Mesenchymal stem cell (in vitro differentiated cells and primary cell): ENCODE data around the gene MTOR.

Experiments
- DNase-seq: peaks from one replicate; pipeline ENCODE4 v3.0.0-alpha.2; 2013
- H2AFZ ChIP-seq: one replicate; pipeline ENCODE4 v1.6.1; 2013; ENCODE audit warnings: low read depth, mild to moderate bottlenecking, control low read depth, inconsistent platforms, low read length, moderate library complexity
- H2AK5ac ChIP-seq: 2 replicates; pipeline ENCODE4 v1.6.1; 2013; ENCODE audit warnings: low read length, moderate library complexity, mild to moderate bottlenecking, inconsistent platforms; ENCODE audit not compliant: severe bottlenecking
- H2BK120ac ChIP-seq: one replicate; pipeline ENCODE4 v1.6.1; 2013; ENCODE audit warnings: low read depth, mild to moderate bottlenecking, inconsistent platforms, low read length, moderate library complexity
- H2BK12ac ChIP-seq, 2 experiments: one replicate each; pipeline ENCODE4 v1.6.1; 2013; ENCODE audit warnings: inconsistent platforms in 2 of 2, low read length in 2 of 2, mild to moderate bottlenecking in 2 of 2, moderate library complexity in 2 of 2, control low read depth in 1 of 2
- H2BK15ac ChIP-seq: one replicate; pipeline ENCODE4 v1.6.1; 2013; ENCODE audit warnings: mild to moderate bottlenecking, low read depth, inconsistent platforms; ENCODE audit not compliant: poor library complexity, severe bottlenecking
- H2BK5ac ChIP-seq: 2 replicates; pipeline ENCODE4 v1.6.1; 2013; ENCODE audit warnings: low read depth, mild to moderate bottlenecking, low read length, control low read depth, inconsistent platforms; ENCODE audit not compliant: poor library complexity, severe bottlenecking
- H3K14ac ChIP-seq, 2 experiments: one replicate each; pipeline ENCODE4 v1.6.1; 2013; ENCODE audit warnings: inconsistent platforms in 2 of 2, low read length in 2 of 2, control low read depth in 1 of 2, mild to moderate bottlenecking in 1 of 2, moderate library complexity in 1 of 2
- H3K18ac ChIP-seq, 2 experiments: one replicate each; pipeline ENCODE4 v1.6.1; 2013; ENCODE audit warnings: inconsistent platforms in 2 of 2, low read length in 2 of 2, control low read depth in 1 of 2, low read depth in 1 of 2, mild to moderate bottlenecking in 1 of 2
- H3K23ac ChIP-seq, 2 experiments: one replicate each; pipeline ENCODE4 v1.6.1; 2013; ENCODE audit warnings: inconsistent platforms in 2 of 2, low read length in 2 of 2, mild to moderate bottlenecking in 2 of 2, moderate library complexity in 2 of 2, control low read depth in 1 of 2
- H3K27ac ChIP-seq: 2 replicates; pipeline ENCODE4 v1.5.1; 2013; ENCODE audit warnings: mild to moderate bottlenecking, moderate library complexity, low read length, control low read depth, inconsistent platforms; ENCODE audit not compliant: poor library complexity, severe bottlenecking
- H3K27me3 ChIP-seq, 2 experiments: 2 replicates each; pipeline versions ENCODE4 v1.6.1 to v1.7.0; 2013; ENCODE audit warnings: low read length in 2 of 2, mild to moderate bottlenecking in 2 of 2, moderate library complexity in 2 of 2, control low read depth in 1 of 2, inconsistent platforms in 1 of 2; ENCODE audit not compliant: control insufficient read depth in 1 of 2, insufficient read depth in 1 of 2
- H3K36me3 ChIP-seq, 2 experiments: 2 replicates each; pipeline versions ENCODE4 v1.6.1 to v1.7.0; 2013; ENCODE audit warnings: low read length in 2 of 2, control low read depth in 1 of 2, inconsistent platforms in 1 of 2, low read depth in 1 of 2, mild to moderate bottlenecking in 1 of 2; ENCODE audit not compliant: insufficient read depth in 2 of 2, control insufficient read depth in 1 of 2
- H3K4ac ChIP-seq, 2 experiments: one replicate each; pipeline ENCODE4 v1.6.1; 2013; ENCODE audit warnings: inconsistent platforms in 2 of 2, low read length in 2 of 2, mild to moderate bottlenecking in 2 of 2, moderate library complexity in 2 of 2, control low read depth in 1 of 2, low read depth in 1 of 2
- H3K4me1 ChIP-seq: 2 replicates; pipeline ENCODE4 v1.6.1; 2013; ENCODE audit warnings: low read depth, low read length, control low read depth; ENCODE audit not compliant: control insufficient read depth, insufficient read depth
- H3K4me2 ChIP-seq: 2 replicates; pipeline ENCODE4 v1.6.1; 2013; ENCODE audit warnings: low read length, mild to moderate bottlenecking, inconsistent platforms; ENCODE audit not compliant: poor library complexity, severe bottlenecking
- H3K4me3 ChIP-seq, 2 experiments: 2 replicates each; pipeline versions ENCODE4 v1.5.1 to v1.7.0; 2013; ENCODE audit warnings: low read length in 2 of 2, mild to moderate bottlenecking in 2 of 2, control low read depth in 1 of 2, low read depth in 1 of 2; ENCODE audit not compliant: insufficient read depth in 1 of 2
- H3K79me1 ChIP-seq: replicated peaks from 2 replicates; pipeline ENCODE4 v1.6.1; 2013; ENCODE audit warnings: mild to moderate bottlenecking, control low read depth, low read length, inconsistent platforms; ENCODE audit not compliant: poor library complexity, severe bottlenecking
- H3K9ac ChIP-seq: 2 replicates; pipeline ENCODE4 v1.7.0; 2013; ENCODE audit warnings: mild to moderate bottlenecking, low read length, moderate library complexity
- H3K9me3 ChIP-seq: 2 replicates; pipeline ENCODE4 v1.7.0; 2013; ENCODE audit warnings: mild to moderate bottlenecking, low read length; ENCODE audit not compliant: control insufficient read depth
- H4K8ac ChIP-seq: one replicate; pipeline ENCODE4 v1.6.1; 2013; ENCODE audit warnings: inconsistent platforms, mild to moderate bottlenecking, low read length, moderate library complexity
- H4K91ac ChIP-seq: one replicate; pipeline ENCODE4 v1.6.1; 2013; ENCODE audit warnings: mild to moderate bottlenecking, low read length, inconsistent platforms
- WGBS: methylation state at CpG from one replicate; pipeline ENCODE4 v1.1.7; 2013; ENCODE audit warnings: mixed read lengths; 5-methylcytosine and 5-hydroxymethylcytosine counted together

MTOR gene

DNA sequence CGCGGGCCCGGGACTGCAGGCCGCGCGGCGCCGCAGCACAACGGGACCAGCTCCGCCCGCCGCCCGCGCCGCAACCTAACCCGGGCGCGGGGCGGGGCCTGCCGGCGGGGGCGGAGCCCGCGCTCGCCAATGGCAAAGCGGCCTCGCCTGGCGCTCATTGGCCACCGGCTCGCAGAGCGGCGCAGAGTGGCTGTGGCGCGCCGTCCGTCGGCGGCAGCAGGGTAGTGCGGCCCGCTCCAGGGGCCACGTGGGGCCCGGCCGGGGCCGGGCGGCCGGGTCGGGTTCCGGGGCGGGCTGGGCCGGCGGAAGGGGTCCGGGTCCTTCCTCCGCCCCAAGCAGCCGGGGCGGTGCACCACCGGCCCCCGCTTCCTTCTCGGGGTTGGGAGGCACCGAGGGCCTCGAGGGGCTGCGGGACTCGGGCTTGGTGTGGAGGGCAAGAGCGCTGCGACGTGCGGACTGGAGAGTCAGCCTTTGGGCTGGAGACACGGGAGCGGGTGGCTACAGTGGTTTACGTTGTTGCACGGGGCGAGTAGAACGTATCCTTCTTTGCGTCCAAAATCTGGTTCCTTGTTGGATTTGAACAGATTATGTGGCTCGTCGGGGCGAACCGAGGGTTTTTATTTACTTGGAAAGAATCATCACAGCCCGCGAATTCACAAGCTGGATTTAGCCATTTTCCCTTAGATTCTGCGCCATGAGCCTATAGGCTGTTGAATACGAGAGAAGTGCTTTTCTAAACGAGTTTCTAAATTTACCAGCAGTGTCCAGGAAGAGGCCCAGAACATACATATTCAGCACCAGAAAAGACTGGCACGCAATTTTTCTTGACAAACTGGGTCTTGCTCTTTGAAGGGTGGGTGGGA, 202.2 kb downstream of the MTOR start, which contains the start of gene SRM:
Gene SRM (minus strand): TSS at position 51 of the 863 bp plus-strand sequence. CDS start 75 bp downstream, outside the sequence.
- Histone ChIP-seq H4K91ac (peak within 1 kb of the TSS; percentile 82), H2AFZ (peak within 1 kb of the TSS; percentile 90), H3K36me3 (peaks cover 35 to 60% of the 10 kb centered on the region in 2 experiments), H3K4me3 (peak within 1 kb of the TSS; percentile 97), H2BK5ac (peak within 1 kb of the TSS; percentile 80), H2BK12ac (peak within 1 kb of the TSS in 1 of 2 experiments; percentile 45), H3K4me1 (peaks cover 14% of the 10 kb centered on the region), H3K27ac (peak within 1 kb of the TSS; percentile 84), H3K14ac (peak within 1 kb of the TSS; percentile 4 to 82), H4K8ac (peak within 1 kb of the TSS; percentile 97), H2AK5ac (no peak within 1 kb of the TSS), H2BK120ac (peak within 1 kb of the TSS; percentile 73), H3K23ac (peak within 1 kb of the TSS in 1 of 2 experiments; percentile 84), H3K27me3 (no peaks in the 10 kb centered on the region), H3K79me1 (peaks cover 34% of the 10 kb centered on the region), H3K9ac (peak within 1 kb of the TSS; percentile 90), H3K9me3 (no peaks in the 10 kb centered on the region), H3K4me2 (peak within 1 kb of the TSS; percentile 86), H3K18ac (peak within 1 kb of the TSS; percentile 85 to 95), H2BK15ac (peak within 1 kb of the TSS; percentile 96), H3K4ac (peak within 1 kb of the TSS; percentile 71 to 72)
- under 1% methylated on average over 55 of the region's 83 CpGs for WGBS
- peak; percentile 87 for DNase-seq

- Histone ChIP-seq H3K27ac (no peak overlapping the region), H3K18ac (peak overlapping the region; percentile 78 to 79), H2BK12ac (no peak overlapping the region), H2AK5ac (no peak overlapping the region), H4K8ac (peak overlapping the region; percentile 75), H4K91ac (peak overlapping the region; percentile 72), H3K4me2 (peak overlapping the region; percentile 78), H2BK120ac (peak overlapping the region; percentile 73), H3K79me1 (peaks cover 32% of the 10 kb centered on the region), H2BK5ac (no peak overlapping the region), H3K9ac (peak overlapping the region; percentile 90), H2AFZ (peak overlapping the region; percentile 46), H3K4me3 (peak overlapping the region; percentile 97), H3K36me3 (peaks cover 33 to 62% of the 10 kb centered on the region in 2 experiments), H3K14ac (peak overlapping the region; percentile 4 to 76), H2BK15ac (peak overlapping the region; percentile 96), H3K4ac (peak overlapping the region; percentile 56 to 60), H3K27me3 (no peaks in the 10 kb centered on the region), H3K9me3 (no peaks in the 10 kb centered on the region), H3K23ac (peak overlapping the region in 1 of 2 experiments; percentile 75), H3K4me1 (peaks cover 14% of the 10 kb centered on the region)
- peak; percentile 22 for DNase-seq
- under 1% methylated on average over 51 of the region's 72 CpGs for WGBS
Measured at GRCh38 chr1:11059155-11059967, 203.0 kb downstream of the MTOR start.

GRCh38 chr1:11058595-11059154, 203.7 kb downstream of the MTOR start:
- H2AK5ac ChIP-seq = no peak overlapping the region
- H3K27me3 ChIP-seq = no peaks in the 10 kb centered on the region
- H4K91ac ChIP-seq = no peak overlapping the region
- H2AFZ ChIP-seq = peak overlapping the region; percentile 18
- H3K23ac ChIP-seq = peak overlapping the region in 1 of 2 experiments; percentile 80
- H3K9ac ChIP-seq = peak overlapping the region; percentile 90
- H2BK12ac ChIP-seq = no peak overlapping the region
- H2BK5ac ChIP-seq = no peak overlapping the region
- H2BK15ac ChIP-seq = no peak overlapping the region
- H3K36me3 ChIP-seq = peaks cover 35 to 63% of the 10 kb centered on the region in 2 experiments
- H3K14ac ChIP-seq = peak overlapping the region in 1 of 2 experiments; percentile 76
- no peaks in the 10 kb centered on the region for H3K9me3 ChIP-seq
- H3K4me2 ChIP-seq = peak overlapping the region; percentile 78
- H3K4me1 ChIP-seq = peaks cover 14% of the 10 kb centered on the region
- 49% methylated on average over 28 of the region's 28 CpGs for WGBS
- H3K79me1 ChIP-seq = peaks cover 29% of the 10 kb centered on the region
- H2BK120ac ChIP-seq = no peak overlapping the region
- H3K18ac ChIP-seq = peak overlapping the region in 1 of 2 experiments; percentile 79
- DNase-seq = no peak
- H3K4ac ChIP-seq = peak overlapping the region; percentile 40 to 60
- no peak overlapping the region for H3K27ac ChIP-seq
- peak overlapping the region; percentile 12 for H4K8ac ChIP-seq
- peak overlapping the region; percentile 97 for H3K4me3 ChIP-seq
